GM12878 (cell line): ENCODE results near the gene RNF166. TPM values are rescaled to one million over a fixed set of nuclear protein-coding genes. Genes with fewer than 3 reads are reported as not detected.
A peak's percentile ranks its signal among the peaks of the same experiment; 100 is the strongest.

ENCODE experiments used
- BCL3 ChIP-seq: IDR thresholded peaks from 2 replicates; pipeline ENCODE4 v1.6.1; 2011; ENCODE audit warnings: borderline replicate concordance, low read depth, mild to moderate bottlenecking, moderate library complexity, low read length; ENCODE audit not compliant: insufficient read depth, poor library complexity, severe bottlenecking
- CBFB ChIP-seq: IDR thresholded peaks from 2 replicates; pipeline ENCODE4 v1.6.1; 2016; ENCODE audit warnings: antibody characterized with exemption, low read depth
- CHD2 ChIP-seq: IDR thresholded peaks from 2 replicates; pipeline ENCODE4 v1.6.1; 2011; ENCODE audit warnings: low read depth, low read length, improper control_type of control experiment, borderline replicate concordance
- CTCF ChIP-seq, 3 experiments: IDR thresholded peaks in 2 of 3; conservative IDR thresholded peaks in 1 of 3; 2 replicates each; pipeline ENCODE4 v1.5.1; 2011; ENCODE audit warnings: low read depth in 3 of 3, low read length in 3 of 3, mild to moderate bottlenecking in 3 of 3, control low read depth in 2 of 3, moderate library complexity in 2 of 3, inconsistent platforms in 1 of 3, mixed read lengths in 1 of 3; ENCODE audit not compliant: control insufficient read depth in 2 of 3, insufficient read depth in 1 of 3; ENCODE audit errors: extremely low read depth in 1 of 3
- E2F4 ChIP-seq: IDR thresholded peaks from 2 replicates; pipeline ENCODE4 v1.6.1; 2012; ENCODE audit warnings: low read depth, low read length, improper control_type of control experiment
- FOS ChIP-seq: IDR thresholded peaks from 3 replicates; pipeline ENCODE4 v1.6.1; 2011; ENCODE audit warnings: borderline replicate concordance; ENCODE audit not compliant: insufficient read length; ENCODE audit errors: extremely low read depth
- IKZF1 ChIP-seq: fragments of 450-650 bp; conservative IDR thresholded peaks from 2 replicates; pipeline ENCODE4 v1.6.1; 2017; ENCODE audit warnings: antibody characterized with exemption, mild to moderate bottlenecking
- MEF2A ChIP-seq: IDR thresholded peaks from 2 replicates; pipeline ENCODE4 v1.6.1; 2011; ENCODE audit warnings: low read depth, mild to moderate bottlenecking, low read length, moderate library complexity; ENCODE audit not compliant: insufficient read depth
- MTA3 ChIP-seq: IDR thresholded peaks from 2 replicates; pipeline ENCODE4 v1.6.1; 2012; ENCODE audit warnings: low read length, inconsistent platforms, borderline replicate concordance
- NKRF ChIP-seq: fragments of 450-650 bp; conservative IDR thresholded peaks from 2 replicates; pipeline ENCODE4 v1.6.1; 2017; ENCODE audit warnings: mild to moderate bottlenecking, moderate library complexity
- PAX5 ChIP-seq: IDR thresholded peaks from 2 replicates; pipeline ENCODE4 v1.6.1; 2011; ENCODE audit warnings: low read depth, low read length, borderline replicate concordance
- PBX3 ChIP-seq: IDR thresholded peaks from 2 replicates; pipeline ENCODE4 v1.6.1; 2011; ENCODE audit warnings: mild to moderate bottlenecking, low read depth, low read length, moderate library complexity; ENCODE audit not compliant: insufficient replicate concordance
- RCOR1 ChIP-seq: conservative IDR thresholded peaks from 2 replicates; pipeline ENCODE4 v1.6.1; 2012; ENCODE audit warnings: low read depth, low read length, improper control_type of control experiment
- RFX5 ChIP-seq: IDR thresholded peaks from 2 replicates; pipeline ENCODE4 v1.6.1; 2011; ENCODE audit warnings: low read depth, low read length, improper control_type of control experiment
- SPI1 ChIP-seq: IDR thresholded peaks from 2 replicates; pipeline ENCODE4 v1.6.1; 2011; ENCODE audit warnings: low read depth, mild to moderate bottlenecking, low read length, moderate library complexity, borderline replicate concordance; ENCODE audit not compliant: insufficient read depth
- STAT3 ChIP-seq: IDR thresholded peaks from 2 replicates; pipeline ENCODE4 v1.6.1; 2011; ENCODE audit warnings: low read depth, low read length, improper control_type of control experiment
- ZNF24 ChIP-seq: fragments of 450-650 bp; IDR thresholded peaks from 2 replicates; pipeline ENCODE4 v1.6.1; 2017; ENCODE audit warnings: antibody characterized with exemption, mild to moderate bottlenecking
- polyA plus RNA-seq, 11 experiments: library from polyadenylated mRNA; depleted of rRNA in 4 of 11; unstranded in 6 of 11; stranded (reverse) in 5 of 11; fragments of >200 nt; fragmentation: Nextera tagmentation in 4 of 11; fragmentation: Illumina TruSeq in 1 of 11; extraction: Ambion mirVana in 4 of 11; extraction: Trizol in 1 of 11; gene quantifications; 1 replicate in 1 of 11; 2 replicates in 10 of 11; pipeline versions ENCODE4 v1.2.1 to v1.2.3, GENCODE V29; 2011 to 2016; ENCODE audit warnings: inconsistent platforms in 2 of 11, missing spikeins in 2 of 11, low read depth in 1 of 11
- total RNA-seq, 4 experiments: library from RNA; depleted of rRNA in 3 of 4; stranded (reverse); fragments of >200 nt in 3 of 4; fragmentation: Illumina TruSeq in 1 of 4; extraction: Trizol in 1 of 4; gene quantifications; 2 replicates each; pipeline versions ENCODE4 v1.2.1 to v1.2.3, GENCODE V29; 2013 to 2021

The RNF166 gene
- total and polyA plus RNA-seq, 10 of the 15 experiments (the other 5 are each of a cell fraction or from before 2014, with no cell fraction given) = 0.48 to 32.8 (median 12.1) TPM

- TF ChIP-seq BCL3 = peak; percentile 52
- TF ChIP-seq ZNF24 = no peak
- TF ChIP-seq MTA3 = no peak; the same call in 1 of the 2 replicates
- TF ChIP-seq NKRF = no peak; the same call in 1 of the 2 replicates
- TF ChIP-seq PAX5 = peak; percentile 83
- peak; percentile 66; the same call in 1 of the 2 replicates for TF ChIP-seq STAT3
- TF ChIP-seq RFX5 = no peak
- TF ChIP-seq IKZF1 = peak; percentile 95
- no peak for TF ChIP-seq FOS
- TF ChIP-seq SPI1 = peak; percentile 100
- TF ChIP-seq CBFB = no peak; the same call in 1 of the 2 replicates
- TF ChIP-seq PBX3 = peak; percentile 42
- TF ChIP-seq E2F4 = no peak
- TF ChIP-seq MEF2A = 0 out of 2 replicates have a peak, but pooled peaks have one; percentile 51
- TF ChIP-seq CTCF (IDR thresholded peaks at IDR 0.05 in 2 of 3, conservative IDR thresholded peaks at IDR 0.05 in 1 of 3; ENCODE audit: control insufficient read depth in 2 of 3, extremely low read depth in 1 of 3, insufficient read depth in 1 of 3, low read depth in 3 of 3, low read length in 3 of 3) = no peak
- TF ChIP-seq CHD2 = peak; percentile 78
- no peak for TF ChIP-seq RCOR1
These were observed 24.3 kb downstream of the RNF166 start (continued) for GRCh38 chr16:88681709-88682451.
